RWPE1 (cell line): Measurements from ENCODE around the gene EVL.

Source experiments
- CTCF ChIA-PET: fragments of 350-600 bp; sonication (Branson Sonifier 250); formaldehyde crosslinking; extraction: SDS; loops from one replicate; lab custom pipeline; 2021; lab: Yijun Ruan, JAX
- POLR2A ChIA-PET: fragments of 400-600 bp; formaldehyde crosslinking; extraction: SDS; loops from one replicate; lab custom pipeline; 2020; ENCODE audit warnings: antibody characterized with exemption; ENCODE audit not compliant: low non-redundant PET; lab: Yijun Ruan, JAX
- DNase-seq: peaks from one replicate; pipeline ENCODE4 v3.0.0; 2012; ENCODE audit warnings: low spot score
- H3K27ac ChIP-seq: fragments of 450-650 bp; 2 replicates; pipeline ENCODE4 v1.5.1; 2017
- CTCF ChIP-seq: fragments of 450-650 bp; conservative IDR thresholded peaks from 2 replicates; pipeline ENCODE4 v1.5.1; 2017; ENCODE audit warnings: low read depth, mild to moderate bottlenecking

EVL gene

GRCh38 chr14:100148837-100149731, 83.9 kb downstream of the EVL start:
- no peak overlapping the region for H3K27ac ChIP-seq
- no peak for TF ChIP-seq CTCF
- no peak for DNase-seq
- POLR2A ChIA-PET = no interaction called here
- CTCF ChIA-PET = interaction anchor here (0.8 kb wide), 1 partner anchor 77 kb away, joined by 3 read pairs; no protein-coding TSS in a partner anchor

- TF ChIP-seq CTCF = no peak
- ChIA-PET POLR2A (no interaction called here), CTCF (interaction anchor here (0.6 to 1.3 kb wide), 3 partner anchors 42 to 78 kb away, joined by 3 read pairs; no protein-coding TSS in a partner anchor)
- no peak overlapping the region for H3K27ac ChIP-seq
- peak; percentile 68 for DNase-seq
Measured at GRCh38 chr14:100149851-100150611, 84.8 kb downstream of the EVL start.

- no peak for TF ChIP-seq CTCF
- DNase-seq = peak; percentile 36
- H3K27ac ChIP-seq = peak overlapping the region; percentile 27; the same call in 1 of the 2 replicates
- ChIA-PET POLR2A (interaction anchor here (0.5 to 0.6 kb wide), 2 partner anchors 11 to 49 kb away, joined by 3 to 9 read pairs; no protein-coding TSS in a partner anchor), CTCF (interaction anchor here (0.6 to 1.3 kb wide), 4 partner anchors 41 to 81 kb away, joined by 3 to 5 read pairs (median 3); no protein-coding TSS in a partner anchor)
Measured at GRCh38 chr14:100150932-100151587, 85.8 kb downstream of the EVL start.

- no peak for TF ChIP-seq CTCF
- POLR2A ChIA-PET = no interaction called here
- CTCF ChIA-PET = interaction anchor here (0.7 to 0.8 kb wide), 2 partner anchors 40 to 117 kb away, joined by 3 to 5 read pairs; no protein-coding TSS in a partner anchor
- DNase-seq = no peak
- no peak overlapping the region for H3K27ac ChIP-seq
Measured at GRCh38 chr14:100152091-100152490, 86.9 kb downstream of the EVL start.

- TF ChIP-seq CTCF = no peak
- H3K27ac ChIP-seq = no peak overlapping the region
- DNase-seq = no peak
- ChIA-PET POLR2A (no interaction called here), CTCF (interaction anchor here (0.6 kb wide), 1 partner anchor 128 kb away, joined by 5 read pairs; no protein-coding TSS in a partner anchor)
Measured at GRCh38 chr14:100153560-100153959, 88.3 kb downstream of the EVL start.
